GM12878 (cell line): ENCODE data around the gene MPV17. TPM values are rescaled to one million over a fixed set of nuclear protein-coding genes. Genes with fewer than 3 reads are reported as not detected.

ENCODE experiments used
- ATAC-seq: fragments of 200-7000 bp; cut with Tn5 transposase; 3 replicates; pipeline ENCODE4 v1.9.1; 2020; ENCODE audit warnings: mild to moderate bottlenecking, moderate library complexity
- BruUV-seq: library from RNA; stranded (reverse); fragments of 400-500 nt; replicated peaks from 2 replicates; lab custom pipeline; 2021; lab: Mats Ljungman, UMichigan
- CTCF ChIA-PET: fragments of 300-600 bp; sonication (Branson Sonifier 250); formaldehyde crosslinking; extraction: SDS; loops from one replicate; lab custom pipeline; 2021; ENCODE audit warnings: inconsistent platforms; lab: Yijun Ruan, JAX
- POLR2A ChIA-PET: fragments of 350-600 bp; formaldehyde crosslinking; extraction: SDS; loops from one replicate; lab custom pipeline; 2021; ENCODE audit warnings: inconsistent platforms; lab: Charles Lee
- RAD21 ChIA-PET: fragments of 300-600 bp; sonication (Branson Sonifier 250); formaldehyde crosslinking; loops from one replicate; lab custom pipeline; 2023; ENCODE audit warnings: antibody characterized with exemption; ENCODE audit not compliant: unreplicated experiment; lab: Charles Lee
- SMC1A ChIA-PET: fragments of 300-600 bp; sonication (Branson Sonifier 250); formaldehyde crosslinking; loops from one replicate; lab custom pipeline; 2023; ENCODE audit not compliant: unreplicated experiment, uncharacterized antibody; lab: Charles Lee
- DNase-seq: peaks from one replicate; pipeline ENCODE4 v3.0.0-alpha.2; 2011; ENCODE audit warnings: low read depth, low spot score
- FAIRE-seq: peaks from 3 replicates; lab custom pipeline; 2011; peaks lifted over from hg19 to GRCh38; lab: Jason Lieb, UNC
- H2AFZ ChIP-seq: 2 replicates; pipeline ENCODE4 v1.6.0; 2011; ENCODE audit warnings: low read depth, low read length, control low read depth; ENCODE audit not compliant: control insufficient read depth
- H3K27ac ChIP-seq: 2 replicates; pipeline ENCODE4 v1.5.1; 2011; ENCODE audit warnings: control low read depth; ENCODE audit not compliant: control insufficient read depth, insufficient read depth
- H3K27me3 ChIP-seq, 2 experiments: replicated peaks in 1 of 2; 2 replicates each; pipeline versions ENCODE4 v1.6.0 to v1.6.1; 2011; ENCODE audit warnings: low read length in 1 of 2; ENCODE audit not compliant: control insufficient read depth in 2 of 2, insufficient read depth in 2 of 2
- H3K36me3 ChIP-seq, 2 experiments: 2 replicates each; pipeline ENCODE4 v1.5.1; 2011; ENCODE audit warnings: low read length in 1 of 2; ENCODE audit not compliant: control insufficient read depth in 2 of 2, insufficient read depth in 2 of 2
- H3K4me1 ChIP-seq: 2 replicates; pipeline ENCODE4 v1.6.1; 2011; ENCODE audit warnings: mild to moderate bottlenecking, low read length, moderate library complexity, mixed read lengths; ENCODE audit not compliant: control insufficient read depth, insufficient read depth
- H3K4me2 ChIP-seq: 2 replicates; pipeline ENCODE4 v1.6.0; 2011; ENCODE audit warnings: control low read depth; ENCODE audit not compliant: control insufficient read depth, insufficient read depth
- H3K4me3 ChIP-seq: fragments of 200-600 bp; sonication (generic); 2 replicates; pipeline ENCODE4 v1.5.1; 2016
- H3K79me2 ChIP-seq: 2 replicates; pipeline ENCODE4 v1.6.0; 2011; ENCODE audit warnings: low read length; ENCODE audit not compliant: control insufficient read depth, insufficient read depth
- H3K9ac ChIP-seq: 2 replicates; pipeline ENCODE4 v1.8.0; 2011; ENCODE audit warnings: low read length, control low read depth, mixed read lengths; ENCODE audit not compliant: control insufficient read depth, insufficient read depth
- H3K9me3 ChIP-seq: replicated peaks from 3 replicates; pipeline ENCODE4 v1.5.1; 2011; ENCODE audit warnings: mild to moderate bottlenecking, low read length; ENCODE audit not compliant: control insufficient read depth, insufficient read depth
- H4K20me1 ChIP-seq: 2 replicates; pipeline ENCODE4 v1.6.0; 2011; ENCODE audit not compliant: control insufficient read depth, insufficient read depth
- IRF3 ChIP-seq: fragments of 450-650 bp; IDR thresholded peaks from 2 replicates; pipeline ENCODE4 v1.6.1; 2014; ENCODE audit warnings: mild to moderate bottlenecking
- POLR2A ChIP-seq: IDR thresholded peaks from 2 replicates; pipeline ENCODE4 v1.6.1; 2011; ENCODE audit warnings: low read depth, mild to moderate bottlenecking, low read length
- POLR2AphosphoS5 ChIP-seq: IDR thresholded peaks from 2 replicates; pipeline ENCODE4 v1.6.1; 2011; ENCODE audit warnings: mild to moderate bottlenecking, low read length, inconsistent platforms
- RAD21 ChIP-seq: IDR thresholded peaks from 2 replicates; pipeline ENCODE4 v1.6.1; 2011; ENCODE audit warnings: mild to moderate bottlenecking, low read depth, low read length, moderate library complexity; ENCODE audit not compliant: insufficient read depth
- RBBP5 ChIP-seq: fragments of 200-600 bp; sonication (generic); conservative IDR thresholded peaks from 2 replicates; pipeline ENCODE4 v1.6.1; 2016
- SIN3A ChIP-seq: IDR thresholded peaks from 2 replicates; pipeline ENCODE4 v1.6.1; 2012; ENCODE audit warnings: low read depth, low read length, improper control_type of control experiment
- SMAD1 ChIP-seq: fragments of 450-650 bp; IDR thresholded peaks from 2 replicates; pipeline ENCODE4 v1.6.1; 2018; ENCODE audit warnings: mild to moderate bottlenecking, low read depth; ENCODE audit not compliant: partially characterized antibody
- TAF1 ChIP-seq: IDR thresholded peaks from 2 replicates; pipeline ENCODE4 v1.6.1; 2011; ENCODE audit warnings: mild to moderate bottlenecking, low read depth, low read length, borderline replicate concordance
- TARDBP ChIP-seq: IDR thresholded peaks from 2 replicates; pipeline ENCODE4 v1.6.1; 2016; ENCODE audit warnings: borderline replicate concordance
- ZBTB4 ChIP-seq: fragments of 450-650 bp; formaldehyde crosslinking; IDR thresholded peaks from 2 replicates; pipeline ENCODE4 v1.4.0; 2022; ENCODE audit warnings: mild to moderate bottlenecking, moderate library complexity
- ZNF384 ChIP-seq: IDR thresholded peaks from 2 replicates; pipeline ENCODE4 v1.6.1; 2012; ENCODE audit warnings: low read depth, mild to moderate bottlenecking, low read length, improper control_type of control experiment, borderline replicate concordance
- WGBS: methylation state at CpG from one replicate; pipeline ENCODE4 v1.1.6; 2016; ENCODE audit warnings: low lambda C conversion rate; ENCODE audit not compliant: insufficient replicate concordance, insufficient coverage; ENCODE audit errors: missing lambda C conversion rate; 5-methylcytosine and 5-hydroxymethylcytosine counted together
- in situ Hi-C: fragments of 300-500 bp; cut with MboI; formaldehyde crosslinking; loops from 9 replicates; pipeline ENCODE4 v1.14.3; 2018; ENCODE audit warnings: mixed read lengths
- intact Hi-C: fragments of 100-400 bp; cut with micrococcal nuclease; formaldehyde crosslinking; loops from one replicate; pipeline ENCODE4 v1.14.2; 2022; ENCODE audit not compliant: unreplicated experiment
- polyA plus RNA-seq, 11 experiments: library from polyadenylated mRNA; depleted of rRNA in 4 of 11; unstranded in 6 of 11; stranded (reverse) in 5 of 11; fragments of >200 nt; fragmentation: Nextera tagmentation in 4 of 11; fragmentation: Illumina TruSeq in 1 of 11; extraction: Ambion mirVana in 4 of 11; extraction: Trizol in 1 of 11; gene quantifications; 1 replicate in 1 of 11; 2 replicates in 10 of 11; pipeline versions ENCODE4 v1.2.1 to v1.2.3, GENCODE V29; 2011 to 2016; ENCODE audit warnings: inconsistent platforms in 2 of 11, missing spikeins in 2 of 11, low read depth in 1 of 11
- total RNA-seq, 4 experiments: library from RNA; depleted of rRNA in 3 of 4; stranded (reverse); fragments of >200 nt in 3 of 4; fragmentation: Illumina TruSeq in 1 of 4; extraction: Trizol in 1 of 4; gene quantifications; 2 replicates each; pipeline versions ENCODE4 v1.2.1 to v1.2.3, GENCODE V29; 2013 to 2021
- TF ChIP-seq, protein P1 (sequence below): fragments of 450-650 bp; IDR thresholded peaks from 2 replicates; pipeline ENCODE4 v1.6.1; 2016; ENCODE audit warnings: mild to moderate bottlenecking
- TF ChIP-seq, protein P2 (sequence below): IDR thresholded peaks from 2 replicates; pipeline ENCODE4 v1.6.1; 2011; ENCODE audit warnings: low read depth, low read length, improper control_type of control experiment, borderline replicate concordance
- TF ChIP-seq, protein P3 (sequence below): fragments of 450-650 bp; IDR thresholded peaks from 2 replicates; pipeline ENCODE4 v1.6.1; 2017; ENCODE audit warnings: mild to moderate bottlenecking, low read depth, inconsistent platforms; ENCODE audit not compliant: poor library complexity, severe bottlenecking

The MPV17 gene
- total and polyA plus RNA-seq, 10 of the 15 experiments (the other 5 are each of a cell fraction or from before 2014, with no cell fraction given): 63.4 to 143 (median 89.0) TPM

- H3K4me2 ChIP-seq: no peak overlapping the region
- TF ChIP-seq, protein P1, sequence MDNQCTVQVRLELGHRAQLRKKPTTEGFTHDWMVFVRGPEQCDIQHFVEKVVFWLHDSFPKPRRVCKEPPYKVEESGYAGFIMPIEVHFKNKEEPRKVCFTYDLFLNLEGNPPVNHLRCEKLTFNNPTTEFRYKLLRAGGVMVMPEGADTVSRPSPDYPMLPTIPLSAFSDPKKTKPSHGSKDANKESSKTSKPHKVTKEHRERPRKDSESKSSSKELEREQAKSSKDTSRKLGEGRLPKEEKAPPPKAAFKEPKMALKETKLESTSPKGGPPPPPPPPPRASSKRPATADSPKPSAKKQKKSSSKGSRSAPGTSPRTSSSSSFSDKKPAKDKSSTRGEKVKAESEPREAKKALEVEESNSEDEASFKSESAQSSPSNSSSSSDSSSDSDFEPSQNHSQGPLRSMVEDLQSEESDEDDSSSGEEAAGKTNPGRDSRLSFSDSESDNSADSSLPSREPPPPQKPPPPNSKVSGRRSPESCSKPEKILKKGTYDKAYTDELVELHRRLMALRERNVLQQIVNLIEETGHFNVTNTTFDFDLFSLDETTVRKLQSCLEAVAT: no peak
- TF ChIP-seq POLR2A: no peak
- TF ChIP-seq SMAD1: no peak
- no peak for TF ChIP-seq POLR2AphosphoS5
- TF ChIP-seq TARDBP: no peak
- TF ChIP-seq SIN3A: no peak
- no peak for TF ChIP-seq IRF3
- TF ChIP-seq, protein P2, sequence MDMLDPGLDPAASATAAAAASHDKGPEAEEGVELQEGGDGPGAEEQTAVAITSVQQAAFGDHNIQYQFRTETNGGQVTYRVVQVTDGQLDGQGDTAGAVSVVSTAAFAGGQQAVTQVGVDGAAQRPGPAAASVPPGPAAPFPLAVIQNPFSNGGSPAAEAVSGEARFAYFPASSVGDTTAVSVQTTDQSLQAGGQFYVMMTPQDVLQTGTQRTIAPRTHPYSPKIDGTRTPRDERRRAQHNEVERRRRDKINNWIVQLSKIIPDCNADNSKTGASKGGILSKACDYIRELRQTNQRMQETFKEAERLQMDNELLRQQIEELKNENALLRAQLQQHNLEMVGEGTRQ: no peak
- no peak for TF ChIP-seq RBBP5
- no peak for TF ChIP-seq TAF1
- no peak for TF ChIP-seq ZNF384
- TF ChIP-seq ZBTB4 (CRISPR knock-in tag): no peak
- TF ChIP-seq RAD21: no peak
- TF ChIP-seq, protein P3, sequence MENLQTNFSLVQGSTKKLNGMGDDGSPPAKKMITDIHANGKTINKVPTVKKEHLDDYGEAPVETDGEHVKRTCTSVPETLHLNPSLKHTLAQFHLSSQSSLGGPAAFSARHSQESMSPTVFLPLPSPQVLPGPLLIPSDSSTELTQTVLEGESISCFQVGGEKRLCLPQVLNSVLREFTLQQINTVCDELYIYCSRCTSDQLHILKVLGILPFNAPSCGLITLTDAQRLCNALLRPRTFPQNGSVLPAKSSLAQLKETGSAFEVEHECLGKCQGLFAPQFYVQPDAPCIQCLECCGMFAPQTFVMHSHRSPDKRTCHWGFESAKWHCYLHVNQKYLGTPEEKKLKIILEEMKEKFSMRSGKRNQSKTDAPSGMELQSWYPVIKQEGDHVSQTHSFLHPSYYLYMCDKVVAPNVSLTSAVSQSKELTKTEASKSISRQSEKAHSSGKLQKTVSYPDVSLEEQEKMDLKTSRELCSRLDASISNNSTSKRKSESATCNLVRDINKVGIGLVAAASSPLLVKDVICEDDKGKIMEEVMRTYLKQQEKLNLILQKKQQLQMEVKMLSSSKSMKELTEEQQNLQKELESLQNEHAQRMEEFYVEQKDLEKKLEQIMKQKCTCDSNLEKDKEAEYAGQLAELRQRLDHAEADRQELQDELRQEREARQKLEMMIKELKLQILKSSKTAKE: no peak
- H3K27me3 ChIP-seq: peaks cover 0 to 6% of the 10 kb centered on the region in 2 experiments; a peak in 2 of 4 replicates
- H3K36me3 ChIP-seq: no peaks in the 10 kb centered on the region
- FAIRE-seq: no peak
- no peaks in the 10 kb centered on the region for H3K4me1 ChIP-seq
- no peaks in the 10 kb centered on the region for H3K9me3 ChIP-seq
- H3K79me2 ChIP-seq: no peaks in the 10 kb centered on the region
- no TSS peak for BruUV-seq
- intact Hi-C loops: loop anchor here (2.0 to 10.0 kb wide), 2 partner anchors 107 to 321 kb away; no protein-coding TSS in a partner anchor
- H2AFZ ChIP-seq: no peak overlapping the region
- no peak for DNase-seq
- ChIA-PET POLR2A (interaction anchor here (0.7 kb wide), 1 partner anchor 209 kb away, joined by 3 read pairs; no protein-coding TSS in a partner anchor), CTCF (interaction anchor here (0.9 to 9.6 kb wide), 11 partner anchors 9 to 319 kb away, joined by 3 to 132 read pairs (median 14); partner anchors contain the start of gene KHK), SMC1A (interaction anchor here (0.8 to 3.9 kb wide), 7 partner anchors 11 to 324 kb away, joined by 3 to 21 read pairs (median 10); no protein-coding TSS in a partner anchor), RAD21 (interaction anchor here (0.9 to 4.1 kb wide), 3 partner anchors 16 to 320 kb away, joined by 3 to 25 read pairs (median 16); no protein-coding TSS in a partner anchor)
- WGBS: 0% methylated on average over 3 of the region's 3 CpGs
- H3K9ac ChIP-seq: no peak overlapping the region
- in situ Hi-C loops: loop anchor here (5.0 kb wide), 2 partner anchors 184 to 319 kb away; no protein-coding TSS in a partner anchor
- no peak for ATAC-seq
- H3K4me3 ChIP-seq: no peak overlapping the region
- no peak overlapping the region for H3K27ac ChIP-seq
- H4K20me1 ChIP-seq: no peaks in the 10 kb centered on the region
Measured at GRCh38 chr2:27281442-27281841, 41.5 kb downstream of the MPV17 start.
